ENCODE results near the gene DNAJB14. TPM values are rescaled to one million over a fixed set of nuclear protein-coding genes. Genes with fewer than 3 reads are reported as not detected.
A peak's percentile ranks its signal among the peaks of the same experiment; 100 is the strongest.

The DNAJB14 gene
- total RNA-seq, 6 experiments from 2014 or later: 54.1 to 72.8 (median 57.8) TPM

DNA sequence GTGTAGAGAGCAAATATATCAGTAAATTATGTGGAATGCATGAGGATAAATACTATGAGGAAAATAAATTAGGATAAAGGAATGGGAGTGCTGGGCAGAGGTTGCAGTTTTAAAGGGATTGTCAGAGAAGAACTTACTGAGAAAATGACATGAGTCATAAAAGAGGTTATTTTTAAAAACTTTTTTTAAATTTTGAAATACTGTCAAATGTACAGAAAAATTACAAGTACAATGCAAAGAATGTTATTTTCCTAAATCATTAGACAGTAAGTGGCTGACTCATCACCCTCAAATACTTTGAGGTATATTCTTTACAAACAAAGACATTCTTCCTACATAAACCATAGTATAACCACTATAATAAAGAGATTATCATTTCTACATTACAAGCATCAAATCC is 33.5 kb upstream of the DNAJB14 start:
- H3K27ac Mint-ChIP-seq: peak overlapping the region; percentile 67

DNA sequence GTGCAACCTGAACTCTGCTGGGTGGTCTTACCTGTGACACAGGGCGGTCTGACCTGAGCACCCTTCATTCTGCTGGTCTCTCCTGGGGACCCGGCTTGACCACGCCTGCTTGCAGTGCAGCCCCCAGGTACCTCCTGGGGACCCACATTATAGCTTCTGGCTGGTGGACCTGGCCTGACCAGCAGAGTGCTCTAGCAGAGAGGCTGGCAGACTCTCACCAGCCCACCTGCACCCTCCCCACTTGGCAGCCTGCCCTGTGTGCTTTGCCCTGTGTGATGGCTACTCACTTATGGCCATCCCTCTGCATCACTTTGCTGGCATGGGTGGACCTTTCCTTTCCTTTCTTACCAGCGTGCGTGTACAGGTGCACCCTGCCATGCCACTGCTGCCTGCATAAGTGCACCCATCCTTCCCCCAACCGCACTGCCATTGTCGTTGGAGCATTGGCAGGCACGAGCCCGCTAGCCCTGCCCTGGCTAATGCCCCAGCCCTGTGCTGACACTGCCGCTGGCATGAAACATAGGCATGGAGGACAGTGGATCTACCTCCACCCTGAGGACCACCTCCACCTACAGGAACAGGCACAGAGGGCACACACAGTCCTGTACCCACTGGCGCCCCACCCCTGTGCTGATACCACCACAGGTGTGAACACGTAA is 25.2 kb upstream of the DNAJB14 start:
- Mint-ChIP-seq H3K36me3 (ENCODE audit: low read depth) (peaks cover 7% of the 10 kb centered on the region), H3K27me3 (ENCODE audit: insufficient read depth) (no peaks in the 10 kb centered on the region), H3K4me3 (no peak overlapping the region), H3K4me1 (ENCODE audit: low read depth) (peaks cover 38% of the 10 kb centered on the region), H3K27ac (no peak overlapping the region), H3K9me3 (no peaks in the 10 kb centered on the region; the same call in none of the 2 replicates)
- TF ChIP-seq, protein P1, sequence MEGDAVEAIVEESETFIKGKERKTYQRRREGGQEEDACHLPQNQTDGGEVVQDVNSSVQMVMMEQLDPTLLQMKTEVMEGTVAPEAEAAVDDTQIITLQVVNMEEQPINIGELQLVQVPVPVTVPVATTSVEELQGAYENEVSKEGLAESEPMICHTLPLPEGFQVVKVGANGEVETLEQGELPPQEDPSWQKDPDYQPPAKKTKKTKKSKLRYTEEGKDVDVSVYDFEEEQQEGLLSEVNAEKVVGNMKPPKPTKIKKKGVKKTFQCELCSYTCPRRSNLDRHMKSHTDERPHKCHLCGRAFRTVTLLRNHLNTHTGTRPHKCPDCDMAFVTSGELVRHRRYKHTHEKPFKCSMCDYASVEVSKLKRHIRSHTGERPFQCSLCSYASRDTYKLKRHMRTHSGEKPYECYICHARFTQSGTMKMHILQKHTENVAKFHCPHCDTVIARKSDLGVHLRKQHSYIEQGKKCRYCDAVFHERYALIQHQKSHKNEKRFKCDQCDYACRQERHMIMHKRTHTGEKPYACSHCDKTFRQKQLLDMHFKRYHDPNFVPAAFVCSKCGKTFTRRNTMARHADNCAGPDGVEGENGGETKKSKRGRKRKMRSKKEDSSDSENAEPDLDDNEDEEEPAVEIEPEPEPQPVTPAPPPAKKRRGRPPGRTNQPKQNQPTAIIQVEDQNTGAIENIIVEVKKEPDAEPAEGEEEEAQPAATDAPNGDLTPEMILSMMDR (IDR thresholded peaks at IDR 0.05): no peak
- no peak for DNase-seq

More for the DNA sequence above, 33.5 kb upstream of the DNAJB14 start:
- peaks cover 17% of the 10 kb centered on the region for H3K36me3 Mint-ChIP-seq (ENCODE audit: low read depth)
- TF ChIP-seq, protein P1 (IDR thresholded peaks at IDR 0.05): no peak
- no peak for DNase-seq
- H3K27me3 Mint-ChIP-seq (ENCODE audit: insufficient read depth): no peaks in the 10 kb centered on the region; the same call in 1 of the 2 replicates
- H3K4me3 Mint-ChIP-seq: peak overlapping the region; percentile 33; the same call in 1 of the 2 replicates
- H3K4me1 Mint-ChIP-seq (ENCODE audit: low read depth): peaks cover 38% of the 10 kb centered on the region
- peaks cover 15% of the 10 kb centered on the region for H3K9me3 Mint-ChIP-seq

DNA sequence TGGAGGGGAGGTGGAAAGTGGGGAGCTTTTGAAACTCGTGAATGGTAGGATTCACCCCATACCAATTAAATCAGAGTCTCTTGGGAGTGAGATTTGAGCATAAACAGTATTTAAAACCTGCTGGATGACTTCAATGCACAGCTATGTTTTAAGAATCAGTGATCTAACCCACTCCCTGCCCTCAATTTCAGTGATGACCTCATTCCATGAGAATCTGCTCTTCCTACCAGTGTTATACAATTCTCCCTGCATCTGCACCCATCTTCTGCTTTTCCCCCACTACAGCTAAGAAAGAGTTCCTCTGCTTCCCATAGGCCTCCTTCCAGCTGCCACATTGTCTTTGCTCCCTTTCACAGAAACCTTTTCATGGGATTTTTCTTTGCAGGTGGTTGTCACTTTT is 21.9 kb upstream of the DNAJB14 start:
- H3K27me3 Mint-ChIP-seq (ENCODE audit: insufficient read depth): no peaks in the 10 kb centered on the region; the same call in 1 of the 2 replicates
- DNase-seq: peak; percentile 78
- H3K36me3 Mint-ChIP-seq (ENCODE audit: low read depth): no peaks in the 10 kb centered on the region
- H3K9me3 Mint-ChIP-seq: no peaks in the 10 kb centered on the region
- peaks cover 56% of the 10 kb centered on the region for H3K4me1 Mint-ChIP-seq (ENCODE audit: low read depth)
- H3K4me3 Mint-ChIP-seq: peak overlapping the region; percentile 74
- H3K27ac Mint-ChIP-seq: peak overlapping the region; percentile 84
- TF ChIP-seq, protein P1 (IDR thresholded peaks at IDR 0.05): no peak

DNA sequence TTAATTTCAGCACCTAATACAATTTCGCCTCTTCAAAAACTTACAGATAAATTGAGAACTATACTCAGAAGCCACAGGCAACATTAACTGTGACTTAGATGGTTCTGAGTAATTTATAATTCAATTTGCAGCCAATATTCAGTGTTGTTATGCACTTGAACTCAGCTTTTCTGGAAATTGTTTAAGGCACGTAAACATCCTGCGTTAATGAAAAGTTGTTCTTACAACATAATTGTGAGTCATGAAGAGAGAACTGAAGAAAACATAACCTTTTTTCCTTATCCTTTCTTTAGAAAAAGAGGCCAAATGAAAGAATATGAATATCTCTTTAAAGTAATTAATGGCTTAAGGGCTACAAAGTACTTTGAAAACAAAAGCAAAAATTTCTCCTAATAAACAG is 20.3 kb upstream of the DNAJB14 start:
- no peaks in the 10 kb centered on the region for H3K36me3 Mint-ChIP-seq (ENCODE audit: low read depth)
- peak overlapping the region; percentile 13 for H3K27ac Mint-ChIP-seq
- H3K4me1 Mint-ChIP-seq (ENCODE audit: low read depth): peaks cover 56% of the 10 kb centered on the region
- TF ChIP-seq, protein P1 (IDR thresholded peaks at IDR 0.05): no peak
- no peaks in the 10 kb centered on the region; the same call in 1 of the 2 replicates for H3K27me3 Mint-ChIP-seq (ENCODE audit: insufficient read depth)
- DNase-seq: peak; percentile 21
- H3K4me3 Mint-ChIP-seq: peak overlapping the region; percentile 47
- H3K9me3 Mint-ChIP-seq: no peaks in the 10 kb centered on the region

DNA sequence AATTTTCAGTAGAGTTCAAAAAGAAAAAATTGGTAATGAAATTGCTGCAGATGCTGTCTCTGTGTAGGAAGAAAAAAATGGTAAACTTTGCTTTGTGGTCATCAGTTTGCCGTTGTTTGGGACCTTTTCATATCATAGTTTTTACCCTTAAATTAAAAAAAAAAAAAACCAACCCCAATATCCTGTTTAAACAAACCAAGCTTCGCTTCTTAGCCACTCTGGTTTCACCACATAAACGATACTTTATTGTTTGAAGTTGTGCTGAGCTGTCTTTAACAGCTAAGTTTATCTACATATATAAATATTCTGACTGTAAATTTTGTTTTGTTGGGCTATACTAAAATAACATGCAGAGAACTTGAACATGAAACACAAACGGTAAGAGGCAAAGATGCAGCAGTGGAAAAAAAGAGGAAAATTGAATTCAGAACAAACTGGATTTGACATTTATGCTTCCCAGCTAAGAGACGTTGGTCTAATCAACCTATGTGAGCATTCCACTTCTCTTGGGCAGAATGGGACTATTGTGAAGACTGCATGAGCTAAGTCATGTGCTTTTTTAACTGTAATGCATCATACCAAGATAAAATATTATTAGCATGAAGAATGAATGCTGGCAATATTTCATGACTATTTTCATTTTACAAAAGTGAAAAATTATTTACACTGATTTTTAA is 19.4 kb upstream of the DNAJB14 start:
- DNase-seq: no peak
- TF ChIP-seq, protein P1 (IDR thresholded peaks at IDR 0.05): no peak
- Mint-ChIP-seq H3K27me3 (ENCODE audit: insufficient read depth) (no peaks in the 10 kb centered on the region; the same call in 1 of the 2 replicates), H3K36me3 (ENCODE audit: low read depth) (no peaks in the 10 kb centered on the region), H3K4me3 (no peak overlapping the region), H3K27ac (peak overlapping the region; percentile 55; the same call in 1 of the 2 replicates), H3K9me3 (no peaks in the 10 kb centered on the region), H3K4me1 (ENCODE audit: low read depth) (peaks cover 64% of the 10 kb centered on the region)

All from HFFc6 (cell line).